Calu3 (cell line): ENCODE data around the gene GNG5. TPM values are rescaled to one million over a fixed set of nuclear protein-coding genes. Genes with fewer than 3 reads are reported as not detected.
"Not testable (repeated sequence)": the region's sequence is repeated elsewhere in the genome, so short reads cannot be mapped to it uniquely, and the experiment has no call there.

Experiments
- BruUV-seq: library from RNA; stranded (reverse); fragments of 400-500 nt; replicated peaks from 2 replicates; lab custom pipeline; 2021; lab: Mats Ljungman, UMichigan
- CTCF ChIA-PET: fragments of 300-600 bp; sonication (Branson Sonifier 250); formaldehyde crosslinking; loops from one replicate; lab custom pipeline; 2022; ENCODE audit warnings: antibody characterized with exemption; lab: Charles Lee
- DNase-seq: peaks from one replicate; pipeline ENCODE4 v3.0.0; 2022
- H3K27ac Mint-ChIP-seq: one replicate; pipeline ENCODE4 v1.8.0; 2022; ENCODE audit warnings: mixed read lengths; ENCODE audit not compliant: unreplicated experiment
- H3K27me3 Mint-ChIP-seq: one replicate; pipeline ENCODE4 v1.8.0; 2022; ENCODE audit warnings: mixed read lengths; ENCODE audit not compliant: unreplicated experiment
- H3K36me3 Mint-ChIP-seq: one replicate; pipeline ENCODE4 v1.8.0; 2022; ENCODE audit warnings: mild to moderate bottlenecking, moderate library complexity, mixed read lengths; ENCODE audit not compliant: insufficient read depth, unreplicated experiment
- H3K4me1 Mint-ChIP-seq: one replicate; pipeline ENCODE4 v1.8.0; 2022; ENCODE audit warnings: mild to moderate bottlenecking, low read depth, mixed read lengths; ENCODE audit not compliant: unreplicated experiment
- H3K4me3 Mint-ChIP-seq: one replicate; pipeline ENCODE4 v1.8.0; 2022; ENCODE audit warnings: mild to moderate bottlenecking, low read depth, moderate library complexity, mixed read lengths; ENCODE audit not compliant: unreplicated experiment
- H3K9me3 Mint-ChIP-seq: one replicate; pipeline ENCODE4 v1.8.0; 2022; ENCODE audit warnings: low read depth, mixed read lengths; ENCODE audit not compliant: unreplicated experiment
- intact Hi-C: fragments of 100-400 bp; cut with micrococcal nuclease; formaldehyde crosslinking; loops from one replicate; pipeline ENCODE4 v1.10.0; 2022; ENCODE audit not compliant: unreplicated experiment
- total RNA-seq: library from RNA; stranded (reverse); gene quantifications from 2 replicates; pipeline ENCODE4 v1.2.3, GENCODE V29; 2022
- TF ChIP-seq, protein P1 (sequence below): fragments of 200-600 bp; IDR thresholded peaks from one replicate; pipeline ENCODE4 v1.8.0; 2022; ENCODE audit warnings: antibody characterized with exemption; ENCODE audit not compliant: unreplicated experiment

The GNG5 gene
- total RNA-seq, 1 experiment from 2014 or later: 118 TPM

- Mint-ChIP-seq H3K27me3 (no peaks in the 10 kb centered on the region), H3K27ac (no peak overlapping the region), H3K36me3 (peaks cover 15% of the 10 kb centered on the region), H3K9me3 (no peaks in the 10 kb centered on the region), H3K4me3 (no peak overlapping the region), H3K4me1 (no peaks in the 10 kb centered on the region)
- BruUV-seq: no TSS peak
- intact Hi-C loops: no loop called here
- TF ChIP-seq, protein P1, sequence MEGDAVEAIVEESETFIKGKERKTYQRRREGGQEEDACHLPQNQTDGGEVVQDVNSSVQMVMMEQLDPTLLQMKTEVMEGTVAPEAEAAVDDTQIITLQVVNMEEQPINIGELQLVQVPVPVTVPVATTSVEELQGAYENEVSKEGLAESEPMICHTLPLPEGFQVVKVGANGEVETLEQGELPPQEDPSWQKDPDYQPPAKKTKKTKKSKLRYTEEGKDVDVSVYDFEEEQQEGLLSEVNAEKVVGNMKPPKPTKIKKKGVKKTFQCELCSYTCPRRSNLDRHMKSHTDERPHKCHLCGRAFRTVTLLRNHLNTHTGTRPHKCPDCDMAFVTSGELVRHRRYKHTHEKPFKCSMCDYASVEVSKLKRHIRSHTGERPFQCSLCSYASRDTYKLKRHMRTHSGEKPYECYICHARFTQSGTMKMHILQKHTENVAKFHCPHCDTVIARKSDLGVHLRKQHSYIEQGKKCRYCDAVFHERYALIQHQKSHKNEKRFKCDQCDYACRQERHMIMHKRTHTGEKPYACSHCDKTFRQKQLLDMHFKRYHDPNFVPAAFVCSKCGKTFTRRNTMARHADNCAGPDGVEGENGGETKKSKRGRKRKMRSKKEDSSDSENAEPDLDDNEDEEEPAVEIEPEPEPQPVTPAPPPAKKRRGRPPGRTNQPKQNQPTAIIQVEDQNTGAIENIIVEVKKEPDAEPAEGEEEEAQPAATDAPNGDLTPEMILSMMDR: no peak
- CTCF ChIA-PET: no interaction called here
- DNase-seq: no peak
Measured at GRCh38 chr1:84510668-84511067, 4.3 kb upstream of the GNG5 start.

DNA sequence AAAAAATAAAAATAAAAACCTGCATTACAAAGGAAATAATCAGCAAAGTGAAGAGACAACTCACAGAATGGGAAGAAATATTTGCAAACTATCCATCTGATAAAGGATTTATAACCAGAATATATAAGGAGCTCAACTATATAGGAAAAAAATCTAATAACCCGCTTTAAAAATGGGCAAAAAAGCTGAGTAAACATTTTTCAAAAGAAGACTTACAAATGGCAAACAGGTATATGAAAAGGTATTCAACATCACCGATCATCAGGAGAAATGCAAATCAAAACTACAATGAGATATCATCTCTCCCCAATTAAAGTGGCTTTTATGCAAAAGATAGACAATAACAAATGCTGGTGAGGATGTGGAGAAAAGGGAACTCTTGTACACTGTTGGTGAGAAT, 3.8 kb upstream of the GNG5 start:
- peaks cover 20% of the 10 kb centered on the region for H3K36me3 Mint-ChIP-seq
- H3K4me3 Mint-ChIP-seq: no peak overlapping the region
- TF ChIP-seq, protein P1: no peak
- intact Hi-C loops: no loop called here
- no peak overlapping the region for H3K27ac Mint-ChIP-seq
- H3K9me3 Mint-ChIP-seq: no peaks in the 10 kb centered on the region
- H3K27me3 Mint-ChIP-seq: no peaks in the 10 kb centered on the region
- no TSS peak for BruUV-seq
- no peak for DNase-seq
- H3K4me1 Mint-ChIP-seq: no peaks in the 10 kb centered on the region
- CTCF ChIA-PET: no interaction called here

DNA sequence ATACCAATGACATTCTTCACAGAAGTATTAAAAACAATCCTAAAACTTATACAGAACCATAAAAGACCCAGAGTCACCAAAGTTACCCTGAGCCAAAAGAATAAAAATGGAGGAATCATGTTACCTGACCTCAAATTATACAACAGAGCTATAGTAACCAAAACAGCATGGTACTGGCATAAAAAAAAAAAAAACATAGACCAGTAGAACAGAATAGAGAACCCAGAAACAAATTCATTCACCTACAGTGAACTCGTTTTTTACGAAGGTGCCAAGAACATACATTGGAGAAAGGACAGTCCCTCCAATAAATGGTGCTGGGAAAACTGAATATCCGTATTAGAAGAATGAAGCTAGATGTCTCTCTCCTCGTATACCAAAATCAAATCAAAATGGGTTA, 2.6 kb upstream of the GNG5 start:
- no peaks in the 10 kb centered on the region for H3K27me3 Mint-ChIP-seq
- peaks cover 30% of the 10 kb centered on the region for H3K36me3 Mint-ChIP-seq
- intact Hi-C loops: loop anchor here (5.0 kb wide), 1 partner anchor 63 kb away; the partner anchor contains the start of gene CTBS
- no peak for DNase-seq
- no peaks in the 10 kb centered on the region for H3K9me3 Mint-ChIP-seq
- no peak overlapping the region for H3K4me3 Mint-ChIP-seq
- BruUV-seq: no TSS peak
- peaks cover 8% of the 10 kb centered on the region for H3K4me1 Mint-ChIP-seq
- no peak overlapping the region for H3K27ac Mint-ChIP-seq
- CTCF ChIA-PET: interaction anchor here (0.7 kb wide), 1 partner anchor 86 kb away, joined by 3 read pairs; no protein-coding TSS in a partner anchor
- TF ChIP-seq, protein P1: no peak

DNA sequence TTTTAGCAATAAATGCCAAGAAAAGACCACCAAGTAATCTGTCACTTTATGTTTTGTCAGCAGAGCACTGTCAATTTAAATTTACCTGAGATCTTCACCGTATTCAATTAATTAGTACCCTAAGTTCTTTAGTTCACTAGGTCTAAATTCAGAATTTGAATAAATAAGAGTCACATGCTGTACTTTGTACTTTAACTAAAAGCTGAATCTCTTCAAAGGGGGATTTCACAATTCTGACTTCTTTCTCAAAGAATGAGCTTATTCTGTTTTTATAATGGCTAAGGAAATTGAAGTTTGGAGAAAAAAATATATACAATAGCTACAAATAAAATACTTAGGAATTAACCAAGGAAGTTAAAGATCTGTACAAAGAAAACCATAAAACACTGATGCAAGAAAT, 2.1 kb upstream of the GNG5 start:
- H3K4me1 Mint-ChIP-seq: peaks cover 10% of the 10 kb centered on the region
- H3K27ac Mint-ChIP-seq: no peak overlapping the region
- CTCF ChIA-PET: interaction anchor here (0.7 kb wide), 1 partner anchor 85 kb away, joined by 3 read pairs; no protein-coding TSS in a partner anchor
- no TSS peak for BruUV-seq
- H3K36me3 Mint-ChIP-seq: peaks cover 30% of the 10 kb centered on the region
- intact Hi-C loops: loop anchor here (5.0 kb wide), 1 partner anchor 64 kb away; the partner anchor contains the start of gene CTBS
- TF ChIP-seq, protein P1: no peak
- DNase-seq: no peak
- no peak overlapping the region for H3K4me3 Mint-ChIP-seq
- no peaks in the 10 kb centered on the region for H3K9me3 Mint-ChIP-seq
- no peaks in the 10 kb centered on the region for H3K27me3 Mint-ChIP-seq

DNA sequence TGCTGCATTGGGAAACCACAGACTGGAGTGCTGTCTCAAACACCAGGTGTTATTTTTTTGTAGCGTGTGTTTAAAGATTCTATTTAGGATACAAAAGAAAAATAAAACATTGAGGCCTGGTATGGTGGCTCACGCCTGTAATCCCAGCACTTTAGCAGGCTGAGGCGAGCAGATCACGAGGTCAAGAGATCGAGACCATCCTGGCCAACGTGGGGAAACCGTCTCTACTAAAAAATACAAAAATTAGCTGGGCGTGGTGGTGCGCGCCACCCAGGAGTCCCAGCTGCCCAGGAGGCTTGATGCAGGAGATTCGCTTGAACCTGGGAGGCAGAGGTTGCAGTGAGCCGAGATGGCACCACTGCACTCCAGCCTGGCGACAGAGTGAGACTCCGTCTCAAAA, 1.5 kb upstream of the GNG5 start:
- Mint-ChIP-seq H3K4me1 (peaks cover 17% of the 10 kb centered on the region), H3K4me3 (peak overlapping the region; percentile 89), H3K36me3 (peaks cover 35% of the 10 kb centered on the region)
- BruUV-seq, H3K27ac Mint-ChIP-seq, CTCF ChIA-PET, H3K9me3 Mint-ChIP-seq, H3K27me3 Mint-ChIP-seq, DNase-seq: not testable (repeated sequence)
- intact Hi-C loops: loop anchor here (2.0 to 5.0 kb wide), 2 partner anchors 64 to 113 kb away; partner anchors contain the start of gene CTBS
